Stimulated activated CD4-positive, alpha-beta T cell treated with anti-CD3 and anti-CD28 coated beads, Interleukin-12 subunit alpha, Interleukin-12 subunit beta, amount 100 ng/mL, for 4 hours (primary cell): ENCODE results near the gene FBN1.

Experiments
- DNase-seq: peaks from one replicate; pipeline ENCODE4 v3.0.0-alpha.2; 2020

The FBN1 gene

DNA sequence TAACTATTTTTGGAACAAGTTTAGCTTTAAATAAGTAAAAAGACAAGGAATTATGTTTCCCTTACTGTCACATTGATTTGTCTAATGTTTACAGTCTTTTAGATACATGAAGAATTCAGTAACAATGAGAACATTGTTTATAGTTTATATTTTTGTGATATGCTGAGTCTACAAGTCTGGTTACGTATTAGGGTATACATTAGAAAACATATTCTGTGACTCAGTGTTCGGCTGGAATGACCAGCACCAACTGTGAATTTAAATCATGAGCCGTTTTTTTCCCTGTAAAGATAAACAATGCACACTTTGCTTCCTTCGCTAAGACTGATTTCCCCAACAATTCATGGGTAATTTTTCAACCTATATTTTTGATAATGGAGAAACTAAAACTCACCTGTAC, 182.8 kb downstream of the FBN1 start:
- no peak for DNase-seq

DNA sequence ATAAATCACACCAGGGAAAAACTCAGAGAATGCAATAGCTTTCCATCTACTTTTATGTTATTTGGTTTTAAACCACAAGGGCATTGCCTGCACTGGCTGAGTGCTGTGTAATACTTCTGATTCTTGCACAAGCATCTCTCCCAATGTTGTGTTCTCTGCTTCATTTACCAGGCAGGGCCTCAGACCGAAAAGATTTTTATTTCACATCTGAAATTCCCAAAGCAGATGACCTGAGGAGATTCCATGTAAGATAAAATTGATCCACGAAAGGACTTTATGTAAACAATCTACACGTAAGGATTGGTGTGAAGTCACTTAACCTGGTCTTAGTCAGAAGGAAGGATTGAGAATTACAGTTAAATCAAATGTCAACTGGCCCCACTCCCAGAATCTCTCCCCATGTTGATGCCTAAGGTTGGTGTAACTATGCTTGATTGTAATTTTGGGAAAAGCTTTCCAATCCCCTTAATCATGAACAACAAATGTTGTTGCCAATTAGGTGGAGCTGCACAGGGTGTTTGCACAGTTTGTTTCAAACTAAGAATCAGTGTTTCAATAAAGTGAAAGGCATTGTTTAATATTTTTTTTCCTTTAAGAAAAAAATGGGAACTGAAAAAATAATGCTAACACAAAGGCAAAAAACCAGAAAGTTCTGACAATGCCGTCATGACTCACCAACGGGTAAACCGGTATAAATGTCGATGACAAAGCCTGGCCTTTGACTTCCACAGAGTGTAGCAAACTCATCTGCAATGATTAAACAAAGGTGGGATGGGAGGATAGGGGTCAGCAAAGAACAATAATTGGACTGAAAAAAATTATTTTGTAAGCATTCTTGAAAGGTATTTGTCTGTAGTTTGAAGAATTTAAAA, 185.7 kb downstream of the FBN1 start:
- no peak for DNase-seq

DNA sequence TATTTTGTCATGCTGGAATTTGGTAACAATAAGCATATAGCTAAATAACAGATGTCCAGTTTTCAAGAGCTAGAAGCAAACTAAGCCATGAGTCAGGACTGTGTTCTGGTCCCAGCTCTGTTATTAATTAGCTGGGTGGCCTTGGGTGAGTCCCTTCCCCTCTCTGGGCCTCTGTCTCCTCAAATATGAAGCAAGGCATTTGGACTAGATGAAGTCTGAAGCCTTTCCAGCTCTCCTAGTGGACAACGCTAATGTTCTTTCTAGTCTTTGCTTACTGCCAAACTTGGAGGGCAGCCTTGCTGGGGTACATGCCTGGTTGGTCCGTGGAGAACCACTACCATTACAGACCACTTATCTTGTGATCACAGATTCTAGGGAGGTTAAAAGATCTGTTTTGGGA, 186.6 kb downstream of the FBN1 start:
- DNase-seq, result no peak

DNA sequence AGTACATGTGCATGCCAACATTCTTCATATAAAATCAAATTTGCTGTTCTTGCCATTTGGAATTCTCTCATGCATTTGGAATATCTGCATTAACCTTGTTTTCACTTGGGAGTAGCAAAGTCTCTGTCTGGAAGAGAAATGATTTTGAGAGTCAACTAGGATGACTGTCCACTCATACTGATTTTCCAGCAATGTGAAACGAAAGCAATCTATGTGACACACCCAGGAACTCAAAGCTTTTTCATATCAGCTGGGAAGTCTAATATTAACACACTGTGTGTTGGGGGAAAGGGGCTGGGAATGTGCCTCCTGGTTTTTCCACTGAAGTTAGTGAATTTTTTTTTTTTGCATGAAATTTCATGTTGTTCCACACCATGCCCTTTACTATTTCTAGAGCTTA, 189.4 kb downstream of the FBN1 start:
- no peak for DNase-seq

DNA sequence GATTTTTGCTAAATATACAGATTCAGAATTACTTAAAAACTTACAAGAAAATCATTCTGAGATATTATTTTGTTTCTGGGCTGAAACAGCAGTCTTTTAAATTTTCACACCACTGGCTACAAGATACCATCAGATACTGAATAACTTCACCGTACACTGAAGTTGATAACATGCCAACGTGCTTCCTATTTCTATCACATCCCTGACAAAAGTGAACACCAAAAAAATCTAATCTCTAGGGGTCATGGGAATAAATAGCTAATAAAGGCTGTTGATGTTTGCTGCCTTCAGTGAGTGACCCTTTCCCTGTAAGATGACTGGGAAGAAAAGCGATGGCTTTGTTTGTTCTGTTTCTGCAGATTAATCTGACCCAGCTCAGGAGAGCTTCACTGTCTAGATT, 193.8 kb downstream of the FBN1 start:
- DNase-seq, result no peak

DNA sequence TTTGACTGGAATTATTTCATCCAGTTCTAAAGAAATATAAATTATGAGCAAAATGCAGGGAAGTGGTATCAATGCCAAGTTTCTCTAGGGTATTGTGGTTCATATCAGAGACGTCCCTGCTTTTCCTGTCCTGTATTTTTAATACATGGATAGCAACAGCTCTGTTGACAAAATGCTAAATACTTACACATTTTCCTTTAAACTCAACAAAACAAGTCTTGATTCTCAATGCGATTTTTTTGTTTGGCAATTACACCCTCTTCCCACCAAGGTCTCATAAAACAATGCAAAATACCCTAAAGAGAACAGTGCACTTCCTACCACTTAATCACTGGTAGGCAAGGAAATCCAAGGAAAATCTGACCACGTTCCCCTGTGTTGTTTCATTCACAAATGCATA, 194.3 kb downstream of the FBN1 start:
- DNase-seq, result no peak

DNA sequence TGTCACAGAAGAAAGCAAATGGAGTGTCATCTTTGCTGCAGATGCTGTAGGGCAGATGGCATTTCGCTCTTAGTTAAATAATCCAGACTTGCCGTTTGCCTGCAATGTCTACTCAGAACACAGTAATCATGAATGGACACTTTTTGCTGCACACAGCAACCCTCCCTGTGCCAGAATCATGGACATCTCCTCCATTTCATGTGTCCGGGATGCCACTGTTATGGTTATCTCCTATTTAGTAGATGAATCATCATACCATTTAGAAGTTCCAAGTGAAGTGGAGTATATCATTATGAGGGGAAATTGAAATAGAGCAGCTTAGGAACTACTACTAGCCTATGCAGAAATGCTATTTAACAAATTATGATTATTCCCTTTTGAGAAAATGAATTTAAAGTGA, 195.8 kb downstream of the FBN1 start:
- no peak for DNase-seq

DNA sequence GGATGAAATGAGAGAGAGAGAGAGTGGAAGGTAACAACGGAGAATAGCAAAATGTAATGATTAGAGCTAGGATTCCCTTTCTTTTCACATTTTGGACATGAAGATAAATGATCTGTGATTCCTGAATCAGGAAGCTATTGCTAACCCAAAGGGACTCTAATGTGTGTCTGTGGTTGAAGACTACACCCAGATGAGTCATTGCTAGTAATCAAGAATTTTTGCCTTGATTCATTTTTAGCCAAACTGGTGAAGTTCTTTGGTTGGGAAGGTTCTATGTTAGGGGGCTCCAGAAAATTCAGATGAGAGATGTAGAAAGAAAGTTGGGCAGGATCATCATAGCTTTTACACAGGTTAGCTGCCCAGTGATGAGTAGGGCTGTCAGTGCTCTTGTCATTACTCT, 197.9 kb downstream of the FBN1 start:
- no peak for DNase-seq

DNA sequence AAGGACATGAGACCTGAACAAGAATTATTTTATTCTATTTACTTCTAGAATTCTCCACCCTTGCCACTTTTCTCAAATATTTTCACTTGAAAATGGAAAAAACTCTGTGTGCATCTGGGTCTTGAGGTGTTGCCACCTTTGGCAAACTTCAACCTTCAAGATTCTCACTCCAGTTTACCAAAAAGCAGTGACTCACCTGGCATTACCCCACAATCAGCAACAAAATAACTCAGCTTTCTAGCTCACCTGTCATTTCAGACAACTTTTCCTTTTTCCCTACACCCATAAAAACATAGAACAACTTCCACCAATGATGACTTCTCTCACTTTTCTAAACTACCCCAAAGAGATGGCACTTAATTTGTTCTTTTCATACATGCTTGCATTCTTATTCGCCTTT, 198.5 kb downstream of the FBN1 start:
- no peak for DNase-seq

DNA sequence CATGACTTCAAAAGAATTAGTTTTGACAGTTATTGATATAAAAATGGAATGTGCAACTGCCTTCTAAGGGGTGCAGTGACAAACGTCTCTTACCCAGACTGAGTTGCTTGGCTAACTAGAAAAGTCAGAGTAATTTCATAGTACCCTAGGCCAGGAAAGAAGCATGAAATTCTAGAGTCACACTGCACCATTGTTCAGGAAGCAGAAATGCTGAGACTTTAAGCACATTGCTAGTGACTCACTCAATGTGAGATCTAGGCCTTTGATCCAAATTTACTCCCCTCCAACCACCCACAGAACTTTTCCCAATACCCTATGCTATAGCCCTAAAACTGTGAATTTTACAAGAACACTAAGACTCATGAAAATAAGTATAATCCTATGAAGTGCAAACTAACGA, 203.5 kb downstream of the FBN1 start:
- no peak for DNase-seq

DNA sequence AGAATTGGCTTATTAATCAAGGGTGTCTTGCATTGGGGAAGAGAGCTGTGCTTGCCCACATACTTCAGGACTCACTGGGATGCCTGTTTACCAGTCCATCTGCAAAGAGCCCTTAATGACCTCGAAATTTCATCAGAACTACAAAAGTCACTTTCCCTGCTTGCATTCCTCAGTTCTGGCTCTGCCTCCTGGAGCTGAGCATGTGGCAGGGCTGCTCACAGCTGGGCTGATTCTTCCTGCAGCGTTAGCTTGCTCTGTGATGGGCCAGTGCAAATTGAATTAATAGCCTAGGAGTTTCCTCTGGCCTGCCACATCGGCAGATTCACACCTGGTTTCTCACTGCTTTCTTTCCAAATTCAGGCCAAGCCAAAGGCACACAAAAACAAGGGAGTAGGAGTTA, 205.4 kb downstream of the FBN1 start:
- no peak for DNase-seq

DNA sequence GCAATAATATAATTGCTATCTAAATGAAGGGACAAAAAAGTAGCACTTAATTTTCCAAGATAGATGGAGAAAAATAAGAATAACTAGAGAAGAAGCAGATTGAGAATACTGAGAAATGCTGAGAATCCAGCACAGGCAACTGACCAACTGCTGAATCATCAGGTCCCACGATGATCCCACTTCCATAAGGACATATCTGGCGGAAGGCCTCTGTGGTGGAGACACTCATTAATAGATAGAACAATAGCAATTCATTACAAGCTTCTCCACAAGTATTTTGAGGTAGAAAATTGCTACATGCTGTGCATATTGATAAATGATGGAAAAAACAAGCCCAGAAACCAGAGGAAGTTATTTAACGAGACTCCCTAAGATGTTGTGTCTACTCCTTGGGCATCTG, 208.3 kb downstream of the FBN1 start:
- DNase-seq, result no peak

DNA sequence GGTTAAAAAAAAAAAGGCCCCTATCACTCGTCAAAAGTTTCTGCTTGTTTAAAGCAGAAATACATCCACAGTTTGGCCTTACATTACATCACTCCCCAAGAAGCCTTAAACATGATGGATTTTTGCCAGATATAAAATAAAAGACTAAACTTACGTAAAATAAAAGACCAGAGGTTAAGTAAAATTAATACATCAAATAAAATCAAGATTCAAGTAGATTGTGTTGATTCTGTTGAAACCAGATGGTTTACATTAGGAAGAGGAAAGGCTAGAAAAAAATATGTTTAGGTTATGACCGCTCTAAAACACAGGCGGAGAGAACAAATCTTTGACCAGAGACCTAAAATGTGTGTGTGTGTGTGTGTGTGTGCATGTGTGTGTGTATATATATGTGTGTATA, 210.2 kb downstream of the FBN1 start:
- DNase-seq, result no peak

DNA sequence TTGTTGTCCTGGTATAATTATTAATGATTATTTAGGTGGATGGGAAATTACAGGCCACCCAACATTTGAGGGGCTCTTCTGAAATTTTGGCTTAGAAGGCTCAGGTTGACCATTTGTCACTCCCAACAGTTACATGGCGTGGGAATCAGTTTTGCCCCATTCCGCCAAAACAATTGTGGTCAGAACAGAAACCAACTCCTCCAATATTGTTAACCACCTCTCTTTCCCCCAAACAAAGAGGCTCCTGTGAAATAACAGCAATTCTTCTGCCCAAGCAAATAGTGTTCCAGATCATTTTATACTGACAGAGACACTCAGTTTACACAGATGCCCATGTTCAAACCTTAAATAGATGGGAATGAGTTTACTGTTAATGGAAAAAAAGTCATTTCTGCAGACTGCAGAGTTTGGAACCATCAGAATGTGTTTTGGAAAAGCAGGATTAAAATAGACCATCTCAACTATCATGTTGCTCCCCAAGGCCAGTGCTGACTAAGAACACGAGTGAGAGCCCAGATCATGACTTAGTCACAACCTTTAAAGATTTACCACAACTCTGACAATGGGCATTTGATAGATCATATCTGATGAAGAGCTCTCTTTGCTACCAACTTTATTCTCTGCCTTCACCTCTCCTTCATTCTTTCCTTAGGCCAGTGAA, 212.2 kb downstream of the FBN1 start:
- no peak for DNase-seq

DNA sequence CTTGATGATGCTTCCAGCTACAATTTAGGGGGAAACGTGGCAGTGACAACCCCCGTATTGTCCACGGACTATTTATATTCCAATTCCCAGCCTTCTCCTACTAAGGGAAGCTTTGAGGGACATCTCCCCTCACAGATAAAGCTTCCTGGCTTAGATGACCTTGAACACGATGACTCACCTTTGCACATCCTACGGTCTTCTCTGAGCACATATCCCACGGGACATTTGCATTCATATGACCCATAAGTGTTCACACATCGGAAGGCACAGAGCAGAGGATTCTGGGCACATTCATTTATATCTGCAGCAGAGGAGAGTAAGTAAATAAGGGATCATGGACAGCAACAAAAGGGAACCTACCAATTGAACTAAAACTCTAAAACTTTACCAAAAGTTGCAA, 212.8 kb downstream of the FBN1 start:
- no peak for DNase-seq

DNA sequence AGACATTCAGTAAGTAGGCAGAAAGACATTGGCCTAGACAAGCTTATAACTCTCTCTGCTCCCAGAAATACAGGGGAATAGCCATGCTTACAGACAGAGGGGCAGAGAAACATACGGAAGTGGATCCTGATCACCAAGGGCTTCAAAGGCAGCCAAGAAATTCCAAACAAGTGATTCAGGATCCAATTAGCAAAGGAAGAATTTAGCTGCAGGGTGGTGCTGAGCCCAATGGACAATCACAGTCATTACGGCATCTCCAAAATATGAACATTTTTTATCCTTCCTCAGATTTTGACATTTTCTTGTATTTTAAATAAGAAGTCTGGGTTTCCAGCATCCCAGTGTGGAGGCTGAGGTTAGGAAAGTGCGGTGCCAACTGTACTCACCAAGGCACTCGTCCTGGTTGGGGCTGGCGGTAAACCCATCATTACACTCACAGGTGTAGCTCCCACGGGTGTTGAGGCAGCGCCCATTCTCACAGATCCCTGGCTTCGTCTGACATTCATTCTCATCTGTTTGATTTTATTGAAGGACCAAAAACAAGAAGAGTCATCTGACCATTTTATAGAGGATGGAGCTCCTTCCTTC, 217.5 kb downstream of the FBN1 start:
- no peak for DNase-seq

DNA sequence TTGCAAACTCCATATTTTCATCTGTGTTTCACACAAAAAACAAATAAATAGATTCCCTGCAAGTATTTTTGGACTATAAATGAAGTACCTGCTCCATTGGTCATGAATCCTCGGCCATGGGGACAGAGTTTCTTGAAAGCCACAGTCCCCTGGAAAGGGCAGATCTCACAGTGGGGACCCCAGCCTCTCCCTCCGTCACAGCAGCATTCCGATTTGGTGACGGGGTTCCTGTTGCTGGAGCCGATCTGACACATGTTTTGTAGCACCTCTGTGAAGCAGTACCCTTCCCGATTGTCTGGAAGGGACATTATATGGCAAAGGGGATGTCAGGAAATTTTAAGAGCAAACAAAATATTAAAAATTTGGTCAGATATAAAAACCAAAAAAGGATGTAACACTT, 218.0 kb downstream of the FBN1 start:
- DNase-seq, result no peak

DNA sequence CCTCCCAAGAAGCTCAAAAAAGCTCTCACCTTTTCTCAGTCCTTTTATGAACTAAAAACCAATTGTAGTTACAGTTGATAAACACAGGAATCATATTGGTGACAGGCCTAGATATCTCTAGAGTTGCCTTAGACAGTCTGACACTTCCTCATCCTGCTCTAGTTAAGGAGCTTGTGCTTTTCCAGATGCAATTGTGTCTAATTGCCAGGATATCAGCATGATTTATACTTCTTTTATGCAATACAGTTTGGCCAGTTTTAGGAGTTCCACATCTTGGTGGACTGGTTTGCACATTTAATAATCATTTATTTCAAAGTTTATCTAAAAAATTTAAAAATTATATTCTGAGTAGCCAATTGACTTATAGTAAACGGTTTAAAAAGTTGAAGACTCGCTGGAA, 218.6 kb downstream of the FBN1 start:
- DNase-seq, result no peak

DNA sequence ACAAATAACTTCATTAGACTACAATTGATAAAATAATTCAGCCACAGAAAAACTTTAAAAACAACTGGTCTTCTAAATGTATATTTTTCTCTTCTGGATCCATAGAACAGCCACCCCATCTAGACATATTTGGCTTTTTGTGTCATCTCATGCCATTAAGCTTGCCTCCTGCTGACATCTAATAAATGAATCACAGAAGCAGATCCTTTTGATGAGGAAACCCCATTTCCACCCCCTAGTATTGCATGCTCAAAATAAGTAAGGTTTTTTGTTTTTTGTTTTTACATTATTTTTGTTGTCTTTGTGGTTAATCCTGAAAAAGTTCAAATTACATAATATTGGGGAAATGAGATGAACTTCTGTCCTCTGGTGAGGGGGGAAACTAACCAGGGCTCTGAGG, 219.5 kb downstream of the FBN1 start:
- no peak for DNase-seq

DNA sequence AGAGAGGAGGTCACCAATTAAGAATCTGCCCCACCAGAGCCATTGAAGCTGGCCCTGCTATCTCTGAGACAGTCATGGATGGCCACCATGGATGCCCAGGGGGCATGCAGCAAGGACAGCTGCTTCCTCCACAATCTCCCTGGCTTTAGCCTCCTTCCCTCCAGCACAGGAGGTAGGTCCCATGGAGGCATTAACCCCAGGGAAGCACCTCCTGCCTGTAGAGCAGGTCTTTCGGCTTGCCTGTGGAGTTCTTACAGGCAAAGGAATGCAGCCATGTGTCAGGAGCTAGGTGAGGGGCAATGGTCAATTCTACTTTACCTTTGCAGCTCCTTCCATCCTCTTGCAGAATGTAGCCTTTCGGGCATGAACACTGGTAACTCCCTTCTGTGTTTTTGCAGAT, 220.5 kb downstream of the FBN1 start:
- DNase-seq, result no peak

DNA sequence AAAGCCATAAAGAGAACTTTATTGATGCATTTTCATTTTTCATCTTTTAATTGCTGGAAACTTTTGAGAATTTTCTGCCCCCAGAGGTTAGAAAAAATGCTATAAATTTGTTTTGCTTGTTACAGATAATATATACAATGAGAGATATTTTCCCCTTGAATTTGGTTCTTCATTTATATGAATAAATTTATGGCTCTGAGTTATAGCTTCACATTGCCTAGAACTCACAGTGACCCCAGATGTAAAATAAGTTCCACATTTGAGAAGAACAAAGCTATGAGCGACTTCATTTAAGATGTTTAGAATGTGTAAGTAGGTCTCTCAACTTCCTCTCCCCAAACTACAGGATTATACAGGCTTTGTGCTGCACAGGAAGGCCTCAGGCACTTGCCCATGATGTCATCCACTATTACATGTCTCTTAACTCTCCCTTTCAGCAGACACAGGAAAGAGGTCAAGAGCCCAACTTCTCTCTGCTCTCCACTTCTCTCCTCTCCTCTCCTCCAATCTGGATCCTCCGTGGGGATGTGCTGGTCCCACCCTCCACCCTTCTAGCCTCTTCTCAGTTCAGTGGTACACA, 221.5 kb downstream of the FBN1 start:
- no peak for DNase-seq

DNA sequence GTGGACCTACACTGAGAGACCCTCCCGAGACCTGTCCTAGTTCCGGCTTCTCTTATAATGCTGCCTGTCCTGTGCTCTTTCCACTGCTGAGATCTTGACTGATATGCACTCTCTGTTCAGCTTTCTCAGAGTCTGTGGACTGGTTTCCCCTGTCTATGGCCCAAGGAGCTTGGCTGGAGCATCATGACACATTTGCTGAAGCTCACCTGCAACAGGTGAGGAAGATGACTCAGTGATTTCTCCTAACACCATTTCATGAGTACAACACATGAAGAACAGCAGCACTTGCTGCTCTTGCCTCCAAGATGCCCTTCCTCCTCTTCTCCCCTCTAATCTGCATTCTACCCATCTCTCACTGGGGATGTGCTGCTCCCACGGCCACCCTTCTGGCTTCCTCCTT, 222.2 kb downstream of the FBN1 start:
- no peak for DNase-seq

DNA sequence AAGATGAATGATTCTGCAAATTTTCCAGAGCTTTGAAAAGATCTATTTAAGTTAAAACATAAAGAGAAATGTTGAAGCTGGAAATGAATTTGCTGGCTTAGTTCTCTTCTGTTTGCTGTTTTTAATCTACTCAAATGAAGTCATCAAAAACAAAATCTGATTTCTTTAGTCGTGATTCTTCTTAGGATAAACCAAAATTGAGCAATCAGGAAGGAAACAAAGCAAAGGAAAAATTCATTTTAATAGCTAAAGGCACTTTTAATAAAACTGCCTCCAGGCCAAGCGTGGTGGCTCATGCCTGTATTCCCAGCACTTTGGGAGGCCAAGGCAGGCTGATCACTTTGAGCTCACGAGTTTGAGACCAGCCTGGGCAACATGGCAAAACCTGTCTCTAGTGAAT, 223.1 kb downstream of the FBN1 start:
- DNase-seq, result no peak

DNA sequence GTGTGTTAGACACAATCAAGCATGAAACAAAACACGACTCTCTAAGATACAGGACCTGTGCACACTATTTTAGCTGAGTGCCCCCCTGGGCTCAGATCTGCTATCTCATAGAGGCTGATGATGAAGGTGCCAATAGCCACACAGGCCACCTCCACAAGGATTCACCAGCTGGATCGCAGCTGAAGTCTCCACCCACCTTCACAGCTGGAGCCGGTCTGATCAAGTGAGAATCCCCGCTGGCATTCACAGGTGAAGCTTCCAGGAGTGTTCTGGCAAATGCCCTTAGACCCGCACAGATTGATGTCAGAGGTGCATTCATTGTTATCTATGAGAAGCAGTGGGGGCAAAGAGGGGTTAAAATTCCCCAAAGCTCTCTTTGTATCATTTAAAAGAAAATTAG, 224.1 kb downstream of the FBN1 start:
- no peak for DNase-seq
